SH-SY5Y (cell line): ENCODE data around the gene CYBA.

Source experiments
- GATA2 ChIP-seq: IDR thresholded peaks from 2 replicates; pipeline ENCODE4 v1.6.1; 2011; ENCODE audit warnings: mild to moderate bottlenecking, low read depth, low read length
- GATA3 ChIP-seq: IDR thresholded peaks from 2 replicates; pipeline ENCODE4 v1.6.1; 2011; ENCODE audit warnings: low read depth, mild to moderate bottlenecking, low read length, moderate library complexity

GRCh38 chr16:88635671-88636319 is 15.1 kb downstream of the CYBA start:
- TF ChIP-seq GATA3 = no peak
- TF ChIP-seq GATA2 = no peak
